HG03520 (cell line): ENCODE data around the gene MT3.

Experiments used
- ATAC-seq: cut with Tn5 transposase; IDR thresholded peaks from one replicate; pipeline ENCODE4 v1.9.1; 2021; ENCODE audit warnings: mild to moderate bottlenecking, moderate library complexity; ENCODE audit not compliant: unreplicated experiment

The MT3 gene

DNA sequence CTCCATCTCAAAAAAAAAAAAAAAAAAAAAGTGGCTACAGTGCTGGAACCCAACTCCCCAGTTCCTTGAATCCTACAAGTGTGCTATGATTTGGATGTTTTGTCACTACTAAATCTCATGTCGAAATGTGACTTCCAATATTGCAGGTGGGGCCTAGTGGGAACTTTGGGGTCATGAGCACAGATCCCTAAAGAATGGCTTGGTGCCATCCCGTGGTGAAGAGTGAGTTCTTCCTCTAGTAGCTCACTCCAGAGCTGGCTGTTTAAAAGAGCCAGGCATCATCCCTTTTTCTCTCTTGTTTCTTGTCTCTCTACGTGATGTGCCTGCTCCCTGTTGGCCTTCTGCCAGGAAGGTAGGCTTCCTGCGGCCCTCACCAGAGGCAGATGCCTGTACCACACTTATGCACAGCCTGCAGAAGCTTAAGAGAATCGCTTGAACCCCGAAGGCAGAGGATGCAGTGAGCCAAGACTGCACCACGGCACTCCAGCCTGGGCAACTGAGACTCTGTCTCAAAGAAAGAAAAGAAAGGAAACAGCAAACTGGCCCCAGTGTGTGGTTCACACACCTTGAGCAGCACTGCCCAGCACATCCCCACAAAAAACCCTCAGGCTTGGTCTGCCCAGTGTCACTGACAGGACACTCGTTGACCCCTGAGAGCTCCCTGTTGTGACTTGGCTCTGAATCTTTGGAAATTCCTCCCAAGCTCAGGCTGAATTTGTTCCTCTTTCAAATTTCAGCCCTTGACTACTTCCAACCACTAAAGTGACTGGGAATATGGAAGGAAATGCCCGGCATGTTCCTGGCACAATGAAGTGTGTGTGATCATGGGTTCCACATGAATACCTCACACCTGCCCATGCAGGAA lies 39.4 kb downstream of the MT3 start:
- ATAC-seq = no peak

- no peak for ATAC-seq
Measured at GRCh38 chr16:56629531-56629930, 40.2 kb downstream of the MT3 start.

DNA sequence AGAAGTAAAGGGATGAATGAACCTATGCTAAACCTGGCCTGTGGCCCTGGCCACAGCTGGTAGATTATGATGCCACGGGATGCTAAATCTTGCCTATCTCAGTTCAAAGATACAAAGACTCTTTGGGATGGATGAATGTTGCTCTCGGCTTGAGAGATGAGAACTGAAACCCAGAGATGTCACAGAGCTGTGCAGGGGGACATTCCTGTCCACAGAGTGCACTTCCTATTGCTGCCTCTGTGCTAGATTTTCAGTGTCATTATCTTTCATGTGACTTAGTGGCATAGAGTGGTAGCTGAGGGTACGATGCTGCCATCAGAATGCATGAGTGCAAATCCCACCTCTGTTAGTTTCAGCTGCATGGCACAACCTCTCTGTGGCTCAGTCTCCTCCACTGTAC lies 40.8 kb downstream of the MT3 start:
- peak; percentile 85 for ATAC-seq

DNA sequence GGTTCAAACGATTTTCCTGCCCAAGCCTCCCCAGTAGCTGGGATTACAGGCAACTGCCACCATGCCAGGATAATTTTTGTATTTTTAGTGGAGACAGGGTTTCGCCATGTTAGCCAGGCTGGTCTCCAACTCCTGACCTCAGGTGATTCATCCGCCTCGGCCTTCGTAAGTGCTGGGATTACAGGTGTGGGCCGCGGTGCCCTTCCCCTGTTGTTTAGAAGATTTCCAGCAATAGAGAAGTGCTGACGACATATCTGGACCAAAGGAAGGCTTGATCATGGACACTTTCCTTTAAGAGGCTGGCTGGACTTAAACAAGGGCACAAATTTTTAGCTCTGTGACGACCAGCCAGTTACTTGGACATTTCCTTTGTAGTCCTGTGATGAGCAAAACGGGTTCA lies 41.9 kb downstream of the MT3 start:
- no peak for ATAC-seq

DNA sequence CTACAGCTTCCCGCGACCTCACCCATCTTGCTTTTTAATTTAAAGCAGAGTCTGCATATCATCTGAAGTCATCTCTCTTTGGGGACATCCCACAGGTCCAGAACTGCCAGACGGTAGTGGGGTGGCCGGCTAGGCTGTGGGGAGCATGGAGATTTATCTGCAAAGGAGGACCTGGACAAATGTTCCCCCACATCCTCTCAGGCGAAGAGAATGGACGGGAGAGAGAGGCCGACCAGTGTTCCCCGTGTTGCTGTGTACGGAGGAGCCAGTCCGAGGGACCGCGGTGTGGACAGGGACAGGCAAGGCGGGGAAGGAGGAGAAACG lies 42.5 kb downstream of the MT3 start:
- no peak for ATAC-seq

DNA sequence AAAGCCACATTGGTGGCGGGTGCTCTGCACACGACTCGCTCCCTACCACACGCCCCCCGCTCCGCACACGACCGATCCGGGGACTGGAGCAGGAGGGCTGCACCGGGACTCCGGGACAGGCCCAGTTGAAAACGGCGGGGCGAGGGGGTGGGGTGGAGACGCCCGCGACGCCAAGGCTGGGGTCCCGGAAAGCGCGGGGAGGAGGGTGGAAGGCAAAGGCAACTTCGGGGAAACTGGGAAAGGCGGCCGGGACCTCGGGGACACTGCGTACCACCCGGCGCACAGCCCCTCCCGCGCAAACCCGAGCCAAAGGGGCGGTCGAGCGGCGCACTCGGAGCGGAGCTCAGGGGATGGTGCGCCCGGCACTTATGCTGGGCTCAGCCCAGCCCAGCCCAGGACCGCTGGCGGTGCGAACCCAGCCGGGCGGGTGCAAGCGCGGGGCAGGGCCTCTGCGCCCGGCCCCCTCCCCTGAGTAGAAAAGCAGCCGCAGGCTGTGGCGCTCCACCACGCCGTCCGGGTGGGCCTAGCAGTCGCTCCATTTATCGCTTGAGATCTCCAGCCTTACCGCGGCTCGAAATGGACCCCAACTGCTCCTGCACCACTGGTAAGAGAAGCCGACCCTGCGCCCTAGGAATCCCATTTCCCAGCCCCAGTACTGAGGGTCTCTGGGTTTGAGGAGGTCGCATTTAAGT lies 43.0 kb downstream of the MT3 start, which contains the start of gene MT1M:
MT1M (plus strand) TSS at position 504 of the 692 bp plus-strand sequence; CDS start at position 577, 73 bp downstream.
- ATAC-seq = no peak

- ATAC-seq = no peak
Measured at GRCh38 chr16:56632848-56633365, 43.6 kb downstream of the MT3 start.

GRCh38 chr16:56633535-56633934 lies 44.2 kb downstream of the MT3 start:
- no peak for ATAC-seq

- ATAC-seq = no peak
Measured at GRCh38 chr16:56634715-56635440, 45.5 kb downstream of the MT3 start.

DNA sequence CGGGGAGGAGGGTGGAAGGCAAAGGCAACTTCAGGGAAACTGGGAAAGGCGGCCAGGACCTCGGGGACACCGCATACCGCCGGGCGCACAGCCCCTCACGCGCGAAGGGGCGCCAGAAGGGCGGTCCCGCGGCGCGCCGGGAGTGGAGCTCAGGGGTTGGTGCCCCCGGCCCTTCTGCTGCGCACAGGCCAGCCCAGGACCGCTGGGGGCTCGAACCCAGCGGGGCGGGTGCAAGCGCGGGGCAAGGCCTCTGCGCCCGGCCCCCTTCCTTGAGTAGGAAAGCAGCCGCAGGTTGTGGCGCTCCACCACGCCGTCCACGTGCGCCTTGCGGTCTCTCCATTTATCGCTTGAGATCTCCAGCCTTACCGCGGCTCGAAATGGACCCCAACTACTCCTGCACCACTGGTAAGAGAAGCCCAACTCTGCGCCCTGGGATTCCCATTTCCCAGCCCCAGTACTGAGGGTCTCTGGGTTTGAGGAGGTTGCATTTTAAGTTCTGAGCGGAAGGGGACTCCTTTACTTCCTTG lies 46.2 kb downstream of the MT3 start:
- ATAC-seq = no peak

GRCh38 chr16:56636616-56637413 lies 47.5 kb downstream of the MT3 start:
- no peak for ATAC-seq

DNA sequence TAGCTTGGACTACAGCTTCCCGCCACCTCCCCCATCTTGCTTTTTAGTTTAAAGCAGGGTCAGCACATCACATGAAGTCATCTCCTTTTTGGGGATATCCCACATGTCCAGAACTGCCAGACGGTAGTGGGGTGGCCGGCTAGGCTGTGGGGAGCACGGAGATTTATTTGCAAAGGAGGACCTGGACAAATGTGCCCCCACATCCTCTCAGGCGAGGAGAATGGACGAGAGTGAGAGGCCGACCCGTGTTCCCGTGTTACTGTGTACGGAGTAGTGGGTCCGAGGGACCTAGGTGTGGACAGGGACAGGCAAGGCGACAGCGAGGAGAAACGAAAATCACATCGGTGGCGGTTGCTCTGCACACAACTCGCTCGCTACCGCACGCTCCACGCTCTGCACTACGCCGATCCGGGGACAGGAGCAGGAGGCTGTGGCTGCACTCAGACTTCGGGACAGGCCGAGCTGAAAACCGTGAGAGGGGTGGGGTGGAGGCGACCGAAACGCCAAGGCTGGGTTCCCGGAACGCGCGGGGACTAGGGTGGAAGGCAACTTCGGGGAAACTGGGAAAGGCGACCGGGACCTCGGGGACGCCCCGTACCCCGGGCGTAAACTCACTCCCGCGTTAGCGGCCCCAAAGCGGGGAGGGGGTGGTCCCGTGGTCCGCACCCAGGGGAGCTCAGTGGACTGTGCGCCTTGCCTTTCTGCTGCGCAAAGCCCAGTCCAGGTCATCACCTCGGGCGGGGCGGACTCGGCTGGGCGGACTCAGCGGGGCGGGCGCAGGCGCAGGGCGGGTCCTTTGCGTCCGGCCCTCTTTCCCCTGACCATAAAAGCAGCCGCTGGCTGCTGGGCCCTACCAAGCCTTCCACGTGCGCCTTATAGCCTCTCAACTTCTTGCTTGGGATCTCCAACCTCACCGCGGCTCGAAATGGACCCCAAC lies 48.8 kb downstream of the MT3 start, which contains the start of gene MT1A:
MT1A (plus strand) TSS at position 853 of the 937 bp plus-strand sequence; CDS start at position 926, 73 bp downstream.
- no peak for ATAC-seq

- ATAC-seq = no peak
Measured at GRCh38 chr16:56639045-56639444, 49.7 kb downstream of the MT3 start.

GRCh38 chr16:56640076-56640475 lies 50.7 kb downstream of the MT3 start:
- ATAC-seq = no peak
